PC-3 (cell line): ENCODE measurements around the gene NOL8. TPM values are rescaled to one million over a fixed set of nuclear protein-coding genes. Genes with fewer than 3 reads are reported as not detected.

ENCODE experiments used
- ATAC-seq: fragments of 200-7000 bp; cut with Tn5 transposase; 2 replicates; pipeline ENCODE4 v1.9.1; 2020; ENCODE audit warnings: mild to moderate bottlenecking, moderate library complexity
- BruUV-seq: library from RNA; stranded (reverse); fragments of 400-500 nt; replicated peaks from 2 replicates; lab custom pipeline; 2021; lab: Mats Ljungman, UMichigan
- CTCF ChIA-PET: fragments of 300-600 bp; sonication (Branson Sonifier 250); formaldehyde crosslinking; loops from one replicate; lab custom pipeline; 2022; ENCODE audit warnings: antibody characterized with exemption; lab: Charles Lee
- POLR2A ChIA-PET: fragments of 300-600 bp; sonication (Branson Sonifier 250); formaldehyde crosslinking; loops from one replicate; lab custom pipeline; 2022; ENCODE audit warnings: antibody characterized with exemption; ENCODE audit not compliant: unreplicated experiment; lab: Charles Lee
- DNase-seq: peaks from one replicate; pipeline ENCODE4 v3.0.0-alpha.2; 2015
- H2AFZ ChIP-seq: fragments of 300-600 bp; sonication (generic); 2 replicates; pipeline ENCODE4 v1.6.0; 2016; ENCODE audit warnings: antibody characterized with exemption, low read length
- H3F3A ChIP-seq: fragments of 300-600 bp; sonication (generic); one replicate; pipeline ENCODE4 v1.6.0; 2017; ENCODE audit warnings: antibody characterized with exemption, low read length, control low read depth, mild to moderate bottlenecking; ENCODE audit not compliant: unreplicated experiment
- H3K27ac ChIP-seq: fragments of 300-600 bp; sonication (generic); 2 replicates; pipeline ENCODE4 v1.5.1; 2016; ENCODE audit warnings: mild to moderate bottlenecking, low read length
- H3K27me3 ChIP-seq: fragments of 300-600 bp; sonication (generic); 2 replicates; pipeline ENCODE4 v1.6.1; 2016; ENCODE audit warnings: low read length, mixed read lengths
- H3K36me3 ChIP-seq: fragments of 300-600 bp; sonication (generic); 2 replicates; pipeline ENCODE4 v1.6.1; 2016; ENCODE audit warnings: low read depth, mixed run types, low read length, mixed read lengths
- H3K4me1 ChIP-seq: fragments of 300-600 bp; sonication (generic); 2 replicates; pipeline ENCODE4 v1.5.1; 2016; ENCODE audit warnings: low read length; ENCODE audit not compliant: insufficient read depth
- H3K4me2 ChIP-seq: fragments of 300-600 bp; sonication (generic); 2 replicates; pipeline ENCODE4 v1.6.0; 2016; ENCODE audit warnings: low read length
- H3K4me3 ChIP-seq: fragments of 300-600 bp; sonication (generic); 2 replicates; pipeline ENCODE4 v1.5.1; 2016; ENCODE audit warnings: mild to moderate bottlenecking, low read length, mixed read lengths
- H3K79me2 ChIP-seq: fragments of 300-600 bp; sonication (generic); 2 replicates; pipeline ENCODE4 v1.6.1; 2017; ENCODE audit warnings: low read length, mixed read lengths
- H3K9ac ChIP-seq: fragments of 300-600 bp; sonication (generic); 2 replicates; pipeline ENCODE4 v1.6.0; 2016; ENCODE audit warnings: mild to moderate bottlenecking, low read length
- H3K9me2 ChIP-seq: fragments of 300-600 bp; sonication (generic); replicated peaks from 2 replicates; pipeline ENCODE4 v1.6.1; 2016; ENCODE audit warnings: mixed run types, low read length, mixed read lengths
- H3K9me3 ChIP-seq: fragments of 300-600 bp; sonication (generic); 2 replicates; pipeline ENCODE4 v1.6.1; 2016; ENCODE audit warnings: low read length, mixed read lengths
- H4K20me1 ChIP-seq: fragments of 300-600 bp; sonication (generic); 2 replicates; pipeline ENCODE4 v1.6.1; 2016; ENCODE audit warnings: low read length, mixed read lengths
- CTCF ChIP-seq: fragments of 300-600 bp; sonication (generic); conservative IDR thresholded peaks from 2 replicates; pipeline ENCODE4 v1.5.1; 2017; ENCODE audit warnings: antibody characterized with exemption, low read depth, mild to moderate bottlenecking, low read length
- EZH2 ChIP-seq: fragments of 300-600 bp; sonication (generic); IDR thresholded peaks from one replicate; pipeline ENCODE4 v1.6.1; 2017; ENCODE audit warnings: antibody characterized with exemption, mild to moderate bottlenecking, low read length; ENCODE audit not compliant: unreplicated experiment
- EZH2phosphoT487 ChIP-seq: fragments of 300-600 bp; sonication (generic); IDR thresholded peaks from 2 replicates; pipeline ENCODE4 v1.6.1; 2018; ENCODE audit warnings: mild to moderate bottlenecking, antibody characterized with exemption, low read length, borderline replicate concordance
- intact Hi-C: fragments of 100-400 bp; cut with micrococcal nuclease; formaldehyde crosslinking; loops from 2 replicates; pipeline ENCODE4 v1.9.0; 2023
- total RNA-seq: library from RNA; depleted of rRNA; stranded (reverse); fragments of >200 nt; gene quantifications from 2 replicates; pipeline ENCODE4 v1.2.3, GENCODE V29; 2014

NOL8 gene
- total RNA-seq, 1 experiment from 2014 or later, result 21.0 TPM

DNA sequence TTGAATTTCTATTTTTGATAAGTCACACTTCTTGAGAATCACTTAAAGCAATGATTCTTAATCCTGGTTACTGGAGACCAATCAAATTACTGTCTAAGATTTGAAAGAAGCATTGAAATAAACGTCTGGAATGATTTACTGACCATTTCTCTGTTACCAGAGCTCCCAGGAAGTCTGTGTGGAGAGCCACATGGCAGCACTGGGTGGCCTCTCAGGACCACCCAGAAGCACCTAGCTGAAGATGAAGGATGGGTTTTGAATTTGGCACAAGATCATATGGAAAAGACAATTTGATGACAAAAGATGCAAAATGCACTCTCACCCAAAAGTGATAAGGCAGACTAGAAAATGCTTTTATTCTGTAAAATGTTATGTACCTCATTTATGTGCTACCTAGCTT is 62.0 kb downstream of the NOL8 start:
- no peak for DNase-seq
- TF ChIP-seq EZH2phosphoT487 (no peak), CTCF (no peak), EZH2 (no peak)
- Histone ChIP-seq H3K4me2 (no peak overlapping the region), H3K79me2 (no peaks in the 10 kb centered on the region), H4K20me1 (no peaks in the 10 kb centered on the region), H3K4me3 (no peak overlapping the region), H3K27me3 (no peaks in the 10 kb centered on the region), H3F3A (no peaks in the 10 kb centered on the region), H3K9me2 (no peaks in the 10 kb centered on the region), H2AFZ (no peak overlapping the region), H3K4me1 (peaks cover 8% of the 10 kb centered on the region; the same call in 1 of the 2 replicates), H3K27ac (no peak overlapping the region), H3K36me3 (peaks cover 66% of the 10 kb centered on the region), H3K9ac (no peak overlapping the region), H3K9me3 (no peaks in the 10 kb centered on the region)
- CTCF ChIA-PET, result no interaction called here
- no TSS peak for BruUV-seq
- POLR2A ChIA-PET, result no interaction called here
- intact Hi-C loops, result no loop called here
- no peak for ATAC-seq

GRCh38 chr9:92257327-92257726 is 67.8 kb downstream of the NOL8 start:
- Histone ChIP-seq H3K27me3 (no peaks in the 10 kb centered on the region), H3K9ac (no peak overlapping the region), H3K4me3 (no peak overlapping the region), H3F3A (no peaks in the 10 kb centered on the region), H3K27ac (no peak overlapping the region), H3K36me3 (peaks cover 60% of the 10 kb centered on the region), H3K79me2 (no peaks in the 10 kb centered on the region), H2AFZ (no peak overlapping the region), H3K4me2 (no peak overlapping the region), H3K9me3 (no peaks in the 10 kb centered on the region), H4K20me1 (no peaks in the 10 kb centered on the region), H3K4me1 (no peaks in the 10 kb centered on the region), H3K9me2 (no peaks in the 10 kb centered on the region)
- intact Hi-C loops, result no loop called here
- TF ChIP-seq EZH2phosphoT487 (no peak), EZH2 (no peak), CTCF (no peak)
- POLR2A ChIA-PET, result no interaction called here
- DNase-seq, result no peak
- no peak for ATAC-seq
- BruUV-seq, result no TSS peak
- CTCF ChIA-PET, result no interaction called here

DNA sequence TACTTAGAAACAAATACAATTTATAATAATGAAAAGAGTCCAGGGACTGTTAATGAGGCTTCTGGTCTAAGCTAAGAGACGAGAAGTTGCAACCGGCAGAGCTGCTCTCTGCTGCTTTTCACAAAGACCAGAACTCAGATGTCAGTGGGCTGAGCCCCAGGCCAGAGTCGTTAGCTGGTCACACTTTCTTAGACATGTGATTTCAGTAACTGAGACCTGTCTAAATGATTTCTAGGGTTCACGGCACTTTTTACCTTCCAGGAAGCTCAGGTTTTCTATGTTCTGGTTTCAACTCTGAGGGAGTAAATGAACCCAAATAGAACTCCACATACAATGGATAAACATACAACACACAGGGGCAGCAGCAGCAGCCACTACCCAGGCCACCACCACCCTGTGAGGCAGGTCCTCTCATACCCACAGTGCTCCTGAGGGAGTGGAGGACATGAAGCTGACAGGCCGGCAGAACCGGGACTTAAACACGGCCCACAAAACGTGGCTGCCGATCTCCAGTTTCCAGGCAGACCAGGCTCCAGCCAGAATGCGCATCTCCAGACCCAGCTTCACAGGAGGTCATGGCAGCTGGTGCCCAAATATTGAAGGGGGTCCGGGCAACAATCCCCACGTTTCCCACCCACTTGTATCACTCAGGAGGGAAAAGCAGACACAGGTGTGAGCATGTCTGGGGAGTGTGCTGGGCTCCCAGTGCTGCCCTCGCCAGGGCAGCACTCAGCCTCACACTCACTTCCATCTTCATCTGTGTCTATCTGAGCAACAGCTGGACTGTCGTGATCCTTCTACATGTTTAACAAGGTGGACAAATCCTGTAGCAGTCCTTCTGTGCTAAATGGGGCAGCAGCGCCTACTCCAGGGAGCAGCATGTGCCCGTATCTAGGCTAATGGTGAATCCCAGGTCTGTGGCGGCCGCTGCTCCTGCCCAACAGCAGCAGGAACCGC is 70.5 kb downstream of the NOL8 start:
- no peak overlapping the region for H3K9ac ChIP-seq
- ATAC-seq, result no peak
- no peaks in the 10 kb centered on the region for H3K79me2 ChIP-seq
- intact Hi-C loops, result no loop called here
- H3K9me3 ChIP-seq, result no peaks in the 10 kb centered on the region
- H3K27me3 ChIP-seq, result no peaks in the 10 kb centered on the region
- peaks cover 65% of the 10 kb centered on the region for H3K36me3 ChIP-seq
- H3K4me2 ChIP-seq, result no peak overlapping the region
- POLR2A ChIA-PET, result no interaction called here
- no peak for TF ChIP-seq EZH2phosphoT487
- TF ChIP-seq CTCF, result no peak
- CTCF ChIA-PET, result no interaction called here
- no peak for DNase-seq
- H3K27ac ChIP-seq, result no peak overlapping the region
- no peaks in the 10 kb centered on the region for H4K20me1 ChIP-seq
- no peak overlapping the region for H3K4me3 ChIP-seq
- no peaks in the 10 kb centered on the region for H3F3A ChIP-seq
- BruUV-seq, result no TSS peak
- no peaks in the 10 kb centered on the region for H3K4me1 ChIP-seq
- H2AFZ ChIP-seq, result no peak overlapping the region
- no peaks in the 10 kb centered on the region for H3K9me2 ChIP-seq
